ENCODE results near the gene HAND2.

The HAND2 gene

DNA sequence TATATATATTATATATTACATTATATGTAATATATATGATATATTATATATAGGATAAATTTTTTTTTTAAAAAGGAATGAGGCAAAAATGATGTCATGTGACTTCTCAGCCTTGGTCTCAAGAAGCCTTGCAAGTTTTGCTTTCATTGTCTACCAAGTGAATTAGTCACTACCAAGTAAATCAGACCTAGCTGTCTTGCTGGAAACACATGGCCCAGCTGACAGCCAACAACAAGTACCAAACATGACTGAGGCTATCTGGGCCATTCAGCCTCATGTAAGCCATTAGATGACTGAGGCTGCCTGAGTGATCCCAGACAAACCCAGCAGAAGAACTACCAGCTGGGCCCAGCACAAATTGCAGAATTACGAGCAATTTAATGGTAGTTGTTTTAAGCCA, 44.9 kb downstream of the HAND2 start:
- in situ Hi-C loops (cut with HindIII; ENCODE audit: low sequenced_read_pairs): no loop called here

GRCh38 chr4:173482330-173482931, 47.6 kb downstream of the HAND2 start:
- in situ Hi-C loops (cut with HindIII; ENCODE audit: low sequenced_read_pairs): no loop called here

DNA sequence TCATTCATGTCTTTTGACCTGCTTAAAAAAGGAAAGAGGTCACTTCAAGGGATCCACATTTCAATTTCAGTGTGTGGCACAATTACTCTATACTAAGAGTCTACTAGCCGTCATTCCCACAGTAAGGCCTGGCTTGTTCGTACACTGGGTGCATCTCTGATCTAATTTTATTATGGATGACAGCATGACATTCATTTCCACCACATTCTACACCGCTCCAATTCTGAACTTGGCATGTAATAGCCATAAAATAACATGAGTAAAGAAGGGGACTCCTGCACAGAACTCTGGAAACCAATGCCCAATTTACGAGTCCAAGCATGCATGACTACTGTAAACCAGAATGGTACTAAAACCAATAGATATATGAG, 51.1 kb downstream of the HAND2 start:
- in situ Hi-C loops (cut with HindIII; ENCODE audit: low sequenced_read_pairs): loop anchor here (5.0 kb wide), 1 partner anchor 42 kb away; no protein-coding TSS in a partner anchor

DNA sequence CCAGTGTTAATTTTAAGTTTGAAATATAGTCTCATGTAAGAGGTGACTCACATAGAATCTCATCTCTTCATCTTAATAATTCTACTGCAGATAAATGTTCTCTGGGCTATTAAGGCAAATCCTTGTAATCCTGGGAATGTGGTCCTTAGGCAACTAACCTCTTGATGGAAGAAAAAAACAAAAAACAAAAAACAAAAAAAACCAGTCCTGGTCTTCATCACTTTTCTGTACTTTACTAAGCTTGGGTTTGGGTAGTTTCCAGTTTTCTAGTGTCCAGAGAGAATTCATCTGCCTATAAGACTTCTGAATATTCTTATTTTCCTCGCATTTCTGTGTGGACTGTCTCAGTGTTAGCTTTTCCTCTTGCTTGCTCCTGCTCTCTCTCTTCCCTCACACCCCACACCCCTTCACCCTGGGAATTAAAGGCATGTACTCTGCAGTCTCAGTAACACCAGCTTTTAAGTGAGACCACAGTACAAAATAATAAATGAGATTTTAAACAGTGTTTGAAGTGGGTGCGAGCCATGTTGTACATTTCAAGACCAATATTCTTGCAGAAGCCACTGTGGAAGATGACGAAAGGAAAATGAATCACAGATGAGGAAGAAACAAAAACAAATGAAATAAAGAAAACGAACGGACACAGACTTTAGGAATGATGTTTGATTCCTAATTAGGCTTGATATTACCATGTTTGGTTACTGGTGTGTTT, 51.7 kb downstream of the HAND2 start:
- in situ Hi-C loops (cut with HindIII; ENCODE audit: low sequenced_read_pairs): loop anchor here (5.0 kb wide), 1 partner anchor 41 kb away; no protein-coding TSS in a partner anchor

- in situ Hi-C loops (cut with HindIII; ENCODE audit: low sequenced_read_pairs): loop anchor here (5.0 kb wide), 1 partner anchor 40 kb away; no protein-coding TSS in a partner anchor
These were observed 53.0 kb downstream of the HAND2 start for GRCh38 chr4:173477016-173477415.

Data from endothelial cell of hepatic sinusoid (primary cell).